SJCRH30 (cell line): ENCODE results near the gene DCBLD1. TPM values are rescaled to one million over a fixed set of nuclear protein-coding genes. Genes with fewer than 3 reads are reported as not detected.
"Not testable (repeated sequence)": the region's sequence is repeated elsewhere in the genome, so short reads cannot be mapped to it uniquely, and the experiment has no call there.

Source experiments
- DNase-seq, 2 experiments: peaks; one replicate each; pipeline ENCODE4 v3.0.0-alpha.2; 2015 to 2020
- H3K27ac ChIP-seq: fragments of 250-450 bp; sonication (Bioruptor Pico); 2 replicates; pipeline ENCODE4 v1.5.1; 2020; ENCODE audit warnings: mild to moderate bottlenecking, moderate library complexity
- H3K27me3 ChIP-seq: fragments of 250-450 bp; sonication (Bioruptor Pico); 2 replicates; pipeline ENCODE4 v1.5.1; 2020; ENCODE audit warnings: mild to moderate bottlenecking, moderate library complexity
- H3K36me3 ChIP-seq: fragments of 250-450 bp; sonication (Bioruptor Pico); 2 replicates; pipeline ENCODE4 v1.5.1; 2020; ENCODE audit warnings: mild to moderate bottlenecking, moderate library complexity
- H3K4me1 ChIP-seq: fragments of 250-450 bp; sonication (Bioruptor Pico); 2 replicates; pipeline ENCODE4 v1.5.1; 2020; ENCODE audit warnings: mild to moderate bottlenecking, moderate library complexity
- H3K4me3 ChIP-seq: fragments of 250-450 bp; sonication (Bioruptor Pico); 2 replicates; pipeline ENCODE4 v1.5.1; 2020; ENCODE audit warnings: mild to moderate bottlenecking, moderate library complexity
- H3K9me3 ChIP-seq: fragments of 250-450 bp; sonication (Bioruptor Pico); replicated peaks from 2 replicates; pipeline ENCODE4 v1.5.1; 2020; ENCODE audit warnings: mild to moderate bottlenecking, moderate library complexity
- total RNA-seq: library from RNA; depleted of rRNA; stranded (reverse); fragments of >200 nt; shearing (Covaris generic); gene quantifications from 2 replicates; pipeline ENCODE4 v1.2.3, GENCODE V29; 2014

Gene DCBLD1
- total RNA-seq, 1 experiment from 2014 or later: 6.8 TPM

- H3K27me3 ChIP-seq: no peaks in the 10 kb centered on the region
- H3K4me1 ChIP-seq: no peaks in the 10 kb centered on the region
- H3K27ac ChIP-seq: no peak overlapping the region
- H3K36me3 ChIP-seq: no peaks in the 10 kb centered on the region
- H3K9me3 ChIP-seq: no peaks in the 10 kb centered on the region
- H3K4me3 ChIP-seq: no peak overlapping the region
- DNase-seq: no peak
Measured at GRCh38 chr6:117463762-117464665, 18.5 kb upstream of the DCBLD1 start.

DNA sequence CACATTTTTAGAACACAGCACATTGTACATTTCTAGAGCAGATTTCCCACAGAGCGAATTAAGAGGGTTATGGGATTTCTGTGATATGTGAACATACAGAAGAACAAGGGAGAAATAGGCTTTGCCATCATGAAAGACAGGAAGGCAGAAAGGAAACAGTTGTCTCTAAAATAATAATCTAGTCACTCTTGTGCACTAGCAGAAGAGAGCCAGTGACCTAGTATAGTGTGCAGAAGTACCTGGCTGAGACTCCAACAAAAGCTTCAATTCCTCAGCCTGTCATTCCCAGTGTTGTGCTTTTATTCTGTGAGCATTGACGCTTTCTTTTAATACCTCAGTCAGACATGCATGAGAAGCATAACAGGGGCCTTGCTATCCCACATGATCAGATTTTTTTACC, 17.8 kb upstream of the DCBLD1 start:
- no peaks in the 10 kb centered on the region for H3K9me3 ChIP-seq
- H3K4me3 ChIP-seq: no peak overlapping the region
- no peak for DNase-seq
- H3K36me3 ChIP-seq: no peaks in the 10 kb centered on the region
- H3K27ac ChIP-seq: no peak overlapping the region
- H3K4me1 ChIP-seq: no peaks in the 10 kb centered on the region
- no peaks in the 10 kb centered on the region for H3K27me3 ChIP-seq

- Histone ChIP-seq H3K4me3 (no peak overlapping the region), H3K36me3 (no peaks in the 10 kb centered on the region), H3K4me1 (no peaks in the 10 kb centered on the region), H3K27ac (no peak overlapping the region), H3K9me3 (no peaks in the 10 kb centered on the region), H3K27me3 (no peaks in the 10 kb centered on the region)
- no peak for DNase-seq
Measured at GRCh38 chr6:117465691-117466090, 16.8 kb upstream of the DCBLD1 start.

GRCh38 chr6:117467876-117468275, 14.6 kb upstream of the DCBLD1 start:
- Histone ChIP-seq H3K27ac (no peak overlapping the region), H3K4me1 (no peaks in the 10 kb centered on the region), H3K4me3 (no peak overlapping the region)

DNA sequence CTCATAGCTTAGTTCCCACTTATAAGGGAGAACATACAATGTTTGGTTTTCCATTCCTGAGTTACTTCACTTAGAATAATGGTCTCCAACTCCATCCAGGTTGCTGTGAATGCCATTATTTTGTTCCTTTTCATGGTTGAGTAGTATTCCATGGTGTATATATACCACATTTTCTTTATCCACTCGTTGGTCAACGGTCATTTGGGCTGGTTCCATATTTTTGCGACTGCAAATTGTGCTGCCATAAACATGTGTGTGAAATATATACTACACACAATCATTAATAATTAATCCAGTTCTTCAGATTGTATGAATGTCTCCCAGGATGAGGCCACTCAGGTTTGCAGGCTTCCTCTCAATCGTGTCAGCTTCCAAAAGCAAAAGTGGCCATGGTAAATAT, 13.9 kb upstream of the DCBLD1 start:
- H3K27ac ChIP-seq, H3K9me3 ChIP-seq, DNase-seq, H3K4me3 ChIP-seq, H3K36me3 ChIP-seq, H3K27me3 ChIP-seq, H3K4me1 ChIP-seq: not testable (repeated sequence)

More at GRCh38 chr6:117467876-117468275, 14.6 kb upstream of the DCBLD1 start:
- H3K27me3 ChIP-seq: no peaks in the 10 kb centered on the region
- no peaks in the 10 kb centered on the region for H3K36me3 ChIP-seq
- no peaks in the 10 kb centered on the region for H3K9me3 ChIP-seq
- no peak for DNase-seq

DNA sequence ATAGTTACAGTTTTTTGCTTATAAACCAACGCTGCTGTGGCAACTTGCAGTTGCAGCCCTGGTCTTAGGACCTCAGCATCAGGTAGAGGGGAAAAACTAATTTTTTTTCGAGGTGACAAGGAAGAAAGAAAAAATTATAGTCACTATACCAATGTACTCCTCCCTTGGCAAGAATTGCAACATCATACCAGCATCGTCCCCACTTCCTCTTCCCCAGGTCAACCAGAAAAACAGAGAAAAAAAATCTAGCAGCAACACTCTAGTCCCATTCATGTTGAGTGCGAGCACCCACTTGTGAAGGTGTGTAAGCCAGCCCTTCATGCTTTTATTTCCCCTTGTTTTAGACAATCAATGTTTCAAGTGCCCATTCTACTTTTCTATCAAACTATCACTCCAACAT, 13.1 kb upstream of the DCBLD1 start:
- no peak for DNase-seq

GRCh38 chr6:117469791-117470190, 12.7 kb upstream of the DCBLD1 start:
- no peak overlapping the region for H3K27ac ChIP-seq
- no peaks in the 10 kb centered on the region for H3K27me3 ChIP-seq
- H3K36me3 ChIP-seq: no peaks in the 10 kb centered on the region
- no peaks in the 10 kb centered on the region for H3K9me3 ChIP-seq
- no peak overlapping the region for H3K4me3 ChIP-seq
- no peak for DNase-seq
- no peaks in the 10 kb centered on the region for H3K4me1 ChIP-seq

More for the DNA sequence above, 13.1 kb upstream of the DCBLD1 start:
- Histone ChIP-seq H3K9me3 (no peaks in the 10 kb centered on the region), H3K27me3 (no peaks in the 10 kb centered on the region), H3K4me3 (no peak overlapping the region), H3K4me1 (no peaks in the 10 kb centered on the region), H3K36me3 (no peaks in the 10 kb centered on the region), H3K27ac (no peak overlapping the region)

DNA sequence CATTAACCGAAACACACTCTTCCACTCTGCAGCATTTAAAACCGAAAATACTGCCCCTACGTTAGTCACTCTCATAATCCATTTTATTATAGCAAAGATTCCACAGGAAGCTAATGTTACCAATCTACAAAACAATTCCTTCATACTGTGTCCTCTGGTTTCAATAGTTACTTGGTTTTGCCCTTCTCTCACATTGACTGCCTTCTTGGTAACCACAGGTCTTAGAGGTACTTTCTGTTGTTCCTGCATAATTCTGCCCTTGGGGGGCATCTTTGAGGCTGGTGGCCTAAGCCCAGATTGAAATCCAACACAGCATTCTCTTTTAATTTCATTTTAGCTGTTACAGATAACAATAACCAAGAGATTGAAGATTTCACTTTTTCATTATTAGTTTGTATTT, 9.8 kb upstream of the DCBLD1 start:
- H3K27me3 ChIP-seq: no peaks in the 10 kb centered on the region
- no peak overlapping the region for H3K27ac ChIP-seq
- H3K4me1 ChIP-seq: no peaks in the 10 kb centered on the region
- no peaks in the 10 kb centered on the region for H3K36me3 ChIP-seq
- no peak overlapping the region for H3K4me3 ChIP-seq
- no peak for DNase-seq
- H3K9me3 ChIP-seq: no peaks in the 10 kb centered on the region

DNA sequence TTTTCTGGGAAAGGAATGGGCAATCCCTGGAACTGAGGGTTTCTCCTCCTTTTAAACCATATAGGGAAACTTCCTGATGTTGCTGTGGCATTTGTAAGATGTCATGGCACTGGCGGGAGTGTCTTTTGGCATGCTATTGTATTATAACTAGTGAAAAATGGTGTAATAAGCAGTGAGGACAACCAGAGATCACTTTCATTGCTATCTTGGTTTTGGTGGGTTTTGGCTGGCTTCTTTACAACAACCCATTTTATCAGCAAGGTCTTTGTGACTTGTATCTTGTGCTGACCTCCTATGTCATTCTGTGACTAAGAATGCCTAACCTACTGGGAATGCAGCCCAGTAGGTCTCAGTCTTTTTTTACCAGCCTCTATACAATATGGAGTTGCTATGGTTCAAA, 9.1 kb upstream of the DCBLD1 start:
- Histone ChIP-seq H3K27me3 (no peaks in the 10 kb centered on the region), H3K9me3 (no peaks in the 10 kb centered on the region), H3K27ac (no peak overlapping the region), H3K36me3 (no peaks in the 10 kb centered on the region), H3K4me1 (no peaks in the 10 kb centered on the region), H3K4me3 (no peak overlapping the region)
- DNase-seq: no peak

DNA sequence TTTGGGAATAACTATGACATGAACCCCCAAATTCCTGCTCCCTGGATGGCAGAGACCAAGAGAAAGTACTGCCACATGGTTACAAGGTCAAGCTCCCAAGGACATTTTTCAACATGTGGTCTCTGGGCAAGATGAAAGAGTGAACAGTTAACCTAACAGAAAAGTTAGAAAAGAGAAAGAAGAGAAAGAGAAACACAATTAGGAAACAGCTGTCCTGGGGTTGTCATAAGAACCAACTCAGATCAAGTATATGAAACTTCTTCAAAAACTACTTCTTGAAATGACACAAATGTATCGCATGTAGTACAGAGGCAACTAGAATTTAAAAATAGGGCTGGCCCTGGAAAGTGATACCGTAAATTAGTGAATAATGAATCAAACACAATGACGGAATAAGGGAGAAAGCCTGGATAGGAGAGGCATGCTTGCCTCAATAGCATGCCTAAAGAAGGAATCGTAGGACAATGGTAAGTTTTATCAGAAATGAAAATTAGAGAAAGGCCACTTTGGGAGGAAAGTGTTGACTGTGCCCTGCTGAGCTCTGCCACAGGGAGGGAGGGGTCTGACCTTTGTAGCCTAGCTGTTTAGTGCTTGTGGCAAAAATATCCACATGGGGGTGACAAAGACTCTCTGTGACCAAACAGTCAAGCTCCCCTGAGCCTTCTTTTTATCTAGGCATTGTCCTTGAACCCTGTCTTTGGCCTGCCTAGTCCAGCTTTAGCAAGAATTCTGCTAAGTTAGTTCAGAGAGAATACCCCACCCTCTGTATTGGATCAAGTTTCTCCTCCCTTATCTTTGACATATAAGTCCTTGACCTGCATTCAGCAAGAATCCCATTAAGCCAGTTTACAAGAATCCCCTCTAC, 4.3 kb upstream of the DCBLD1 start:
- H3K27me3 ChIP-seq: no peaks in the 10 kb centered on the region
- DNase-seq: peak; percentile 26 to 52
- no peaks in the 10 kb centered on the region for H3K9me3 ChIP-seq
- H3K4me3 ChIP-seq: no peak overlapping the region
- no peaks in the 10 kb centered on the region for H3K36me3 ChIP-seq
- no peak overlapping the region for H3K27ac ChIP-seq
- peaks cover 2% of the 10 kb centered on the region; the same call in 1 of the 2 replicates for H3K4me1 ChIP-seq

DNA sequence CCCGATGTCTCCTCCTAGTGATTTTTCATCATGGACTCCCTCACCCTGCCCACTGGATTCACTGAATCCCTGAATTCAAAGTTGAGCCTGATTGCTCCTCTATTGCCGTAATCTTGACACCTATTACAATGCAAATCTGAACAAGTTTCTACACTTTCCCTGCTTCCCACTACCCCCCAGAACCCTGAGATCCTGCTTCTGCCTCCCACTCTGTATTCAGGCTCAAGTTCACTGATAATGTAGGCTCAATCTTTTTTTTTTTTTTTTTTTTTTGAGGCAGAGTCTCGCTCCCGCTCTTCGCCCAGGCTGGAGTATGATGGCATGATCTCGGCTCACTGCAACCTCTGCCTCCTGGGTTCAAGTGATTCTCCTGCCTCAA, 3.6 kb upstream of the DCBLD1 start:
- Histone ChIP-seq H3K36me3 (no peaks in the 10 kb centered on the region), H3K4me1 (peaks cover 2% of the 10 kb centered on the region; the same call in 1 of the 2 replicates), H3K4me3 (no peak overlapping the region), H3K27ac (no peak overlapping the region), H3K9me3 (no peaks in the 10 kb centered on the region), H3K27me3 (no peaks in the 10 kb centered on the region)
- DNase-seq: no peak

DNA sequence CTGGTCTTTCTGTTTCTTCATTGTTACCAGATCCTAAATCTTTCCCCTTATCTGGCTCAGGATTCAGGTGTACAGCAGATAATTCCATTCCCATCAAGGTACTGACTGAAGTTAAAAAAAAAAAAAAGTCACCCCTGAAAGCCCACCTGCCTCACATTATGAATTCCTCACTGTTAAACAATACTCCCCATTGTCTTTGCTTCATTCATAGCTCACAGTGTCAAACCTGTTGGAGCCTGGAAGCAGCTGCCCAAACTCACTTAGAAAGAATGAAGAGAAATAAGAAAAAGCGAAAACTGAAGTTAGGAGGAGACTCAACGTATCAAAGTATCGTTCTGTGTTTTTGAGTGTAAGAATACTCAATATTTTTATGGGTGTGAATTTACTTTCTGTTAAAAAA, 1.8 kb upstream of the DCBLD1 start:
- DNase-seq: peak in 1 of 2 experiments; percentile 44
- H3K9me3 ChIP-seq: no peaks in the 10 kb centered on the region
- H3K27me3 ChIP-seq: no peaks in the 10 kb centered on the region
- peaks cover 2% of the 10 kb centered on the region; the same call in 1 of the 2 replicates for H3K4me1 ChIP-seq
- no peak overlapping the region for H3K4me3 ChIP-seq
- no peaks in the 10 kb centered on the region for H3K36me3 ChIP-seq
- no peak overlapping the region for H3K27ac ChIP-seq

- no peaks in the 10 kb centered on the region for H3K9me3 ChIP-seq
- no peak overlapping the region for H3K27ac ChIP-seq
- no peak for DNase-seq
- H3K4me3 ChIP-seq: no peak overlapping the region
- no peaks in the 10 kb centered on the region for H3K27me3 ChIP-seq
- peaks cover 2% of the 10 kb centered on the region; the same call in 1 of the 2 replicates for H3K4me1 ChIP-seq
- H3K36me3 ChIP-seq: no peaks in the 10 kb centered on the region
Measured at GRCh38 chr6:117481278-117481925, 1.1 kb upstream of the DCBLD1 start.

- H3K27me3 ChIP-seq: no peaks in the 10 kb centered on the region
- H3K36me3 ChIP-seq: no peaks in the 10 kb centered on the region
- H3K4me3 ChIP-seq: no peak overlapping the region
- peaks cover 2% of the 10 kb centered on the region; the same call in 1 of the 2 replicates for H3K4me1 ChIP-seq
- no peak for DNase-seq
- H3K27ac ChIP-seq: no peak overlapping the region
- H3K9me3 ChIP-seq: no peaks in the 10 kb centered on the region
Measured at GRCh38 chr6:117481926-117482239, 591 bp upstream of the DCBLD1 start.
